Transverse colon (tissue), 4 donors: ENCODE results near the gene LAMA3. TPM values are rescaled to one million over a fixed set of nuclear protein-coding genes. Genes with fewer than 3 reads are reported as not detected.

Experiments
- DNase-seq: peaks from one replicate; pipeline ENCODE4 v3.0.0-alpha.2; 2019
- H3K27ac ChIP-seq, 4 donors: fragments of 200-600 bp; sonication (generic); 2 replicates each; pipeline ENCODE4 v1.5.1; 2016 to 2018; ENCODE audit warnings: inconsistent platforms in 4 of 4
- H3K27me3 ChIP-seq: fragments of 200-600 bp; sonication (generic); 2 replicates; pipeline ENCODE4 v1.5.1; 2017; ENCODE audit warnings: inconsistent platforms
- H3K36me3 ChIP-seq, 4 donors: fragments of 200-600 bp; sonication (generic); 2 replicates each; pipeline ENCODE4 v1.5.1; 2017 to 2019; ENCODE audit warnings: inconsistent platforms in 4 of 4
- H3K4me1 ChIP-seq, 4 donors: fragments of 200-600 bp; sonication (generic); 2 replicates each; pipeline ENCODE4 v1.5.1; 2017 to 2020; ENCODE audit warnings: inconsistent platforms in 4 of 4
- H3K4me3 ChIP-seq, 4 donors: fragments of 200-600 bp; sonication (generic); 1 replicate in 1 of 4; 2 replicates in 3 of 4; pipeline versions ENCODE4 v1.5.1 to v1.6.1; 2017 to 2019; ENCODE audit warnings: inconsistent platforms in 4 of 4
- H3K9me3 ChIP-seq, 2 donors: fragments of 200-600 bp; sonication (generic); 2 replicates each; pipeline ENCODE4 v1.5.1; 2017 to 2019; ENCODE audit warnings: inconsistent platforms in 2 of 2
- CTCF ChIP-seq, 5 experiments: fragments of 200-600 bp in 3 of 5; fragments of 450-650 bp in 2 of 5; sonication (generic) in 3 of 5; IDR thresholded peaks; 1 replicate in 2 of 5; 2 replicates in 3 of 5; pipeline ENCODE4 v1.5.1; 2016 to 2017; ENCODE audit warnings: antibody characterized with exemption in 5 of 5, inconsistent platforms in 3 of 5, mild to moderate bottlenecking in 2 of 5, moderate library complexity in 1 of 5
- EP300 ChIP-seq: sonication (generic); formaldehyde crosslinking; IDR thresholded peaks from one replicate; pipeline ENCODE4 v1.6.1; 2017; ENCODE audit warnings: antibody characterized with exemption, low read depth
- POLR2A ChIP-seq: fragments of 450-650 bp; IDR thresholded peaks from one replicate; pipeline ENCODE4 v1.6.1; 2016; ENCODE audit warnings: antibody characterized with exemption, mild to moderate bottlenecking, moderate library complexity
- POLR2AphosphoS5 ChIP-seq, 3 donors: sonication (generic); formaldehyde crosslinking; IDR thresholded peaks; one replicate each; pipeline ENCODE4 v1.6.1; 2016; ENCODE audit warnings: antibody characterized with exemption in 3 of 3
- WGBS, 2 donors: methylation state at CpG; one replicate each; pipeline ENCODE4 v1.1.5; 2018; ENCODE audit warnings: low coverage in 1 of 2; 5-methylcytosine and 5-hydroxymethylcytosine counted together
- in situ Hi-C, 4 donors: fragments of 200-750 bp; cut with MboI; loops; one replicate each; pipeline versions ENCODE4 v1.15.0 to v1.15.1; 2017; ENCODE audit warnings: low sequenced_read_pairs in 3 of 4, low pct_ligation_motif_present in 1 of 4, low pct_unique_long_range_greater_than_20kb in 1 of 4
- intact Hi-C: fragments of 100-400 bp; cut with DNase I; formaldehyde crosslinking; loops from one replicate; pipeline ENCODE4 v1.15.1; 2023; ENCODE audit warnings: low total_unique reads
- total RNA-seq, 4 donors: library from RNA; depleted of rRNA; stranded (reverse); fragments of >200 nt; gene quantifications; one replicate each; pipeline ENCODE4 v1.1.0, GENCODE V29; 2016

Gene LAMA3
- total RNA-seq, 4 donors from 2014 or later = 17.5 to 71.8 (median 47.4) TPM

- H3K36me3 ChIP-seq = no peaks in the 10 kb centered on the region
- 62 to 90% methylated on average over 3 of the region's 3 CpGs for WGBS, 2 donors
- in situ Hi-C loops = no loop called here
- no peaks in the 10 kb centered on the region for H3K9me3 ChIP-seq
- no peak overlapping the region for H3K4me3 ChIP-seq
- H3K4me1 ChIP-seq = peaks cover 0 to 6% (median 0%) of the 10 kb centered on the region in 4 donors
- H3K27me3 ChIP-seq = no peaks in the 10 kb centered on the region
- no peak for DNase-seq
- H3K27ac ChIP-seq = no peak overlapping the region
- no peak for TF ChIP-seq POLR2AphosphoS5 (IDR thresholded peaks at IDR 0.05)
- no peak for TF ChIP-seq EP300
- TF ChIP-seq CTCF (IDR thresholded peaks at IDR 0.05) = no peak
- TF ChIP-seq POLR2A = no peak
- intact Hi-C loops = no loop called here
Observed at GRCh38 chr18:23832911-23833310, 143.7 kb downstream of the LAMA3 start.

- H3K27ac ChIP-seq = no peak overlapping the region
- no peaks in the 10 kb centered on the region for H3K36me3 ChIP-seq
- H3K4me1 ChIP-seq = peaks cover 0 to 12% (median 0%) of the 10 kb centered on the region in 4 donors
- intact Hi-C loops = no loop called here
- H3K27me3 ChIP-seq = no peaks in the 10 kb centered on the region
- no peak for DNase-seq
- 82 to 100% methylated on average over 5 to 6 of the region's 6 CpGs for whole genome bisulfite sequencing, 2 donors
- TF ChIP-seq CTCF (IDR thresholded peaks at IDR 0.05) (no peak), EP300 (no peak), POLR2AphosphoS5 (IDR thresholded peaks at IDR 0.05) (no peak)
- no peak overlapping the region for H3K4me3 ChIP-seq
- H3K9me3 ChIP-seq = no peaks in the 10 kb centered on the region
- in situ Hi-C loops = no loop called here
Observed at GRCh38 chr18:23833714-23834113, 144.5 kb downstream of the LAMA3 start.

DNA sequence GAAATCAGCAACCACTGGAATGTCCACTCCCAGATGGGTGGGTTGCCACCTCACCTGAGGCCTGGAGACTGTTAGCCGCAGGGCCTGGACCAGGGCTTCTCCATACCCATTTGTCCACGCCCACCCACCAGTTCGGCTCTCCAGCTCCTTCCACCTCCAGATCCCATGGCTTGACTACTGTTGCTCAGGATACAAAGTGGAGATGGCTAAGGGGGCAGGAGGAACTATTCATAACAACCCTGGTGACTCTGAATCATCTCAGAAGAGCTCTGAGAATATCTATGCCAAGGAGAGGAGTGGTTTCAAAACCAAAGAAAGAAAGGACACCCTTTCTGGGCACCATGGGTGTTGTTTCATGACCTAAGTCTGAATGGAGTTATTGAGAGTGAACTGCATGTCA lies 145.8 kb downstream of the LAMA3 start:
- 88 to 100% methylated on average over 1 to 3 of the region's 3 CpGs for WGBS, 2 donors
- peaks cover 0 to 8% (median 0%) of the 10 kb centered on the region in 4 donors for H3K4me1 ChIP-seq
- no peaks in the 10 kb centered on the region for H3K27me3 ChIP-seq
- no peaks in the 10 kb centered on the region for H3K36me3 ChIP-seq
- no peak overlapping the region for H3K27ac ChIP-seq
- no peak for TF ChIP-seq CTCF (IDR thresholded peaks at IDR 0.05)
- no peak for TF ChIP-seq POLR2A
- TF ChIP-seq EP300 = no peak
- TF ChIP-seq POLR2AphosphoS5 (IDR thresholded peaks at IDR 0.05) = no peak
- in situ Hi-C loops = no loop called here
- no peak overlapping the region for H3K4me3 ChIP-seq
- H3K9me3 ChIP-seq = no peaks in the 10 kb centered on the region
- intact Hi-C loops = no loop called here
- DNase-seq = no peak

- intact Hi-C loops (no loop called here), in situ Hi-C loops (no loop called here)
- TF ChIP-seq POLR2AphosphoS5 (IDR thresholded peaks at IDR 0.05) = peak in 2 of 3 donors; percentile 21 to 37
- no peak for TF ChIP-seq CTCF (IDR thresholded peaks at IDR 0.05)
- Histone ChIP-seq H3K27ac (no peak overlapping the region), H3K4me1 (peaks cover 0 to 8% (median 0%) of the 10 kb centered on the region in 4 donors), H3K27me3 (no peaks in the 10 kb centered on the region), H3K9me3 (no peaks in the 10 kb centered on the region), H3K4me3 (no peak overlapping the region), H3K36me3 (no peaks in the 10 kb centered on the region)
- WGBS, 2 donors = 68 to 72% methylated on average over 4 of the region's 4 CpGs
- no peak for DNase-seq
Observed at GRCh38 chr18:23835506-23835905, 146.3 kb downstream of the LAMA3 start.
